GM21529 (cell line): ENCODE results near the gene MORC4.

Experiments used
- ATAC-seq: cut with Tn5 transposase; IDR thresholded peaks from one replicate; pipeline ENCODE4 v1.9.1; 2021; ENCODE audit not compliant: unreplicated experiment

Gene MORC4

DNA sequence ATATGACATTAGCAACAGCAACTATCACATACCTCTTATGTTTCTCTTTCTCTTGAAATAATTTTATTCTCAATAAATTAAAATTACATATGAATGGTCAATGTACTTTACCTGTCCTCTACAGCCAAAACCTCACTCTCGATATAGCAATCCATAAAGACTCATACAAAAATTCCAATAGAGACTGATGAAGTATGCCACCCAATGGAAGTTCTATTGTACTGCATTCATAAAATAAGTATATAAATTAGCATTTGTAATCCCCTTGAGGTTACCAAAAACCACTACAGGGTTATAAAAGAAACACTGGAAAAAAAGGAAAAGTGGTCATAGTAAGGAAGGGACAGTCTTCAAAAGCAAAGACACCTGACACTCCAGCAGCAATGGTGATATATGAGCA, 47.0 kb downstream of the MORC4 start:
- no peak for ATAC-seq

DNA sequence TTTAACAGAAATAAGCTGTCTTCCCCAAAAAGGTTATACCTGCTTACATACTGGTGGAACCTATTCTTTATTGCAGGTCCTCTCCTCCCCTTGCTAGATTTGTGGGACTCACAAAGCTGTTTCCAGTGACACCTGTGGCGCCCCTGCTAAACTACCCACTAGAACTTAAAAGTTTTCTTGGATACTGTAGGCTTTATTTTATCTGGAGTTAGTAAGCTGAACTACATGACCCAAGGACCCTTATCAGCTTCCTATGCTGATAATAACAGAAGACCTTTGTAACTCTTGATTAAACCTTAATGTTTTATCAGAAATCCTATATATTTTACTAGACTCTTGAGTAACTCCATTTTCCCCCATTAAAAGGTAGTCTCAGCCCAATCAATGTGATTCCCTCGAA, 47.5 kb downstream of the MORC4 start:
- no peak for ATAC-seq

DNA sequence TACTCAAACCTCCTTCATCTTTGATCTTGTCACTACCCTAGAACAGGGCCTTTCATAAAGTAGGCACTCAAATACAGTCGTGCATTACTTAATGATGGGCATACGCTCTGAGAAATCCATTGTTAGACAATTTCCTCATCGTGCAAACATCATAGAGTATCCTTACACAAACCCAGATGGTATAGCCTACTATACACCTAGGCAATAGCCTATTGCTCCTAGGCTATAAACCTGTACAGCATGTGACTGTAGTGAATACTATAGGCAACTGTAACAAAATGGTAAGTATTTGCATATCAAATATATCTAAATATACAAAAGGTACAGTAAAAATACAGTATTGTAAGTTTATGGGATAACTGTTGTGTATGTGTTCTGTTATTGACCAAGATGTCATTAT, 47.9 kb downstream of the MORC4 start:
- no peak for ATAC-seq

DNA sequence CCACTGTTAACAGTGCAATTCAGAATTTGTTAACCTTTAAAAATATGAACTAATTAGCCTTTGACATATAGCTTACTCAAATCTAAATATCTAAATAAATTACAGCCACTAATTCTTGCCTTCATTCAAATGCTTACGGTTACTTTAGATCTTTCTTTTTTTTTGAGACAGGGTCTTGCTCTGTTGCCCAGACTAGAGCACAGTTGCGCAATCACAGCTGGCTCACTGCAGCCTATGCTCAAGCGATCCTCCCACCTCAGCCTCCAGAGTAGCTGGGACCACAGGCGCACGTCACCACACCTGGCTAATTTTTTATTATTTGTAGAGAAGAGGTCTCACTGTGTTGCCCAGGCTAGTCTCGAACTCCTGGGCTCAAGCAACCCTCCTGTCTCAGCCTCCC, 48.8 kb downstream of the MORC4 start:
- ATAC-seq = no peak

DNA sequence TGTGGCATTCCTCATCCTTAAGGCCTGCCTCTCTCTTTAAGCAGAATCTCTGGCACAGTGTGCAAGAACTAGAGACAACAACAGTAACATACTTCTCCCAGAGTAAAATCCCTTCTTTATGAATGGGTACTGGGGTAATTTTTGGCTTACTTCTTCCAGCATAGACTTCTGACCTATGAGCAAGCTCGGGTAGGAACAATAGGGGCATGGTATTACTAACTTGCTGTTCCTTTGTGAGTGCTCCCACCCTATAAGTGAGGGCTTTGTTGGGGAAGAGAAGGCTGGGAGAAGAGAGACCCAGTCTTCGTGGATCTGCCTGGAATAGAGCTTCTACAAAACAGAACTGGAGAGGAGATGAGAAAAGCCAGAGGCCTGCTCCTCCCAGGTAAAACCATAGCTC, 49.6 kb downstream of the MORC4 start:
- ATAC-seq = no peak

DNA sequence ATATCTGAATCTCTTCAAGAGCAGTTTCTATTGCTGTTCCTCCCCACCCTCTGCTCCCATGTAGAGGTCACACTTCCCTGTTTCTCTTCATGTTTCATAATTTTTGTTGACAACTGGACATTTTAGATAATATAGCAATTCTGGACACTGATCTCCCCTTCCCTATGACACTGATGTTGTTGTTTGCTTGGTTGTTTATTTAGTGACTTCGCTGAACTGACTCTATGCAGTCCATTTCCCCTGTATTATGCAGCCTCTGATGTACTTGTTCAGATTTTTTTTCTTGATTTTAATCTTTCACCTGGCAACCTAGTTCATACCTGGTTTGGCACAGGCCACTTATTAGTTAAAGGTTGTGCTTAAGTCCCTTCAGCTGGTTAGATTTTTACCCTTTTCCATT, 50.6 kb downstream of the MORC4 start:
- ATAC-seq = no peak

DNA sequence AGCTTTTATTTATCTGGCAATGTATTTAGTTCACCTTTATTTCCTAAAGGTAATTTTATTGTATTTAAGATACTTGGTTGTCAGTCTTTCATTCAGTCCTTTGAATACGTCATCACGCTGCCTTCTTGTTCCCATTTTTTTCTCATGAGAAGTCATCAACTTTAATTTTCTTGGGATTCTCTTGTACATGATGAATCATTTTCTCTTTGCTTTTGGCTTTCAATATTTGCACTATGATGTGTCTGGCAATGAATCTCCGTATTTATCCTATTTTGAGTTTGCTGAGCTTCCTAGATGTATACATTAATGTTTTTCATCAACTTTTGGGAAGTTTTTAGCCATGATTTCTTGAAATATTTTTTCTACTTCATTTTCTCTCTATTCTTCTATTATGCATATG, 51.4 kb downstream of the MORC4 start:
- ATAC-seq = no peak

DNA sequence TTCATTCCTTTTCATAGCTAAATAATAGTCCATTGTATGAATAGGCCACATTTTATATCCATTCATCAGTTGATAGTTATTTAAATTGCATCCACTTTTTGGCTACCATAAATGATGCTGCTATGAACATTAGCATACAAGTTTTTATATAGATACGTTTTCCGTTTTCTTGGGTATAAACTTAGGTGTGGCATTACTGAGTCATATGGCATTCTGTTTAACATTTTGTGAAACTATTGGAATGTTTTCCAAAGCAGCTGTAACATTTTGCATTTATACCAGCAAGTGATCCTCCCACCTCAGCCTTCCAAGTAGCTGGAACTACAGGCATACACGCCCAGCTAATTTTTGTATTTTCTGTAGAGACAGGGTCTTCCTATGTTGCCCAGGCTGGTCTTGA, 53.5 kb downstream of the MORC4 start:
- no peak for ATAC-seq

DNA sequence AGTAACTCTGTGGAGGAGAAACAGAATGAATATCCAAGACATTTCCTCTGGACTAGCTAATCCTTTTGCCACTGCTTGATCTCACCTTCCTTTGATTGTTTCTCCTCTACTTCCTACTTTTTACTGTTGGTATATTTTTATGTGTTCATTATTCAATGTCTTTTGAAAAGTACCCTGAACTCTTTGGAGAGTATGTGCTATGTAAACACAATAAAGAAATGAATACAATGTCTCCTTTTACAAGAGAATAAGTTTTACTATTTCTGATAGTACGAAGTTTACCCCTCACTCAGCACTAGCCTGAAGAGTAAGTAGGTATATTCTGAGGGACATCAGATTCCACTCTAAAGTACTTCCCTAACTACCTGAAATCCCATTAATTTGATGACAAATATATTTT, 59.9 kb downstream of the MORC4 start:
- ATAC-seq = no peak

DNA sequence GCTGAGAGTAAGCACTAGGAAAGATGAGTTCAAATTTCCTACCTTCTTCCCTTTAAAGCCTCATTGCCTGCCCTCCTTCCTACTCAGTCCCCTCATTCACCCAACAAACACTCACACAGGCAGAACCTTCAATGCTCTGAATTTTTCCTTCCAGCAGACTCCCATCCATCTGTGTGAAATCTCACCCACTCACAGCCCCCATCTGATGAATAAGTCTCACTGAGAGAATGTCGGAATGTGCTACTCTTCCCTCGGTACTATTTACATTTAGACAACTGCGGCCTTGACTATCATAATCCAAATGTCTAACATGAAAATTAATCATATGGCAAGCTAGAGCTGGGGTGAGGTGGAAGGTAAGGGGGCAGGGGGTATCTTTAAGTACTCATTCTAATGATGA, 60.4 kb downstream of the MORC4 start:
- ATAC-seq = no peak

DNA sequence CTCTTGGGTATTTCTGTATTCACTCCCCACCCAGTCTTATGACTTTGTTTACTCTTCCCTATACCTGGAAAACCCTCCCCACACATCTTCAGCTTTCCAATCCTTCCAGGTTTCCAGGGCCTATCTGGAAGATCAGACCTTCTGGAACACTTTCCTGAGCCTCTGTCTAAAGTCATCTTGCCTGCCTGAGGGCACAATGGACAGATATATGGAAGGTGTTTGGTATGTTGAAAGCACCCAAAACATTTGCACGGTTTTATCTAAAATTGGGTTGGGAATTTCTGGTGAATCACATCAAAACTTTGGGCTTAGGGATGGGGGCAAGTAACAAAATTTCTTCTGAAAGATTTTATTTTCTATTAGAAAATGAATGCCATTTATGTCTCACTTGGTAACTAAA, 63.8 kb downstream of the MORC4 start:
- no peak for ATAC-seq

DNA sequence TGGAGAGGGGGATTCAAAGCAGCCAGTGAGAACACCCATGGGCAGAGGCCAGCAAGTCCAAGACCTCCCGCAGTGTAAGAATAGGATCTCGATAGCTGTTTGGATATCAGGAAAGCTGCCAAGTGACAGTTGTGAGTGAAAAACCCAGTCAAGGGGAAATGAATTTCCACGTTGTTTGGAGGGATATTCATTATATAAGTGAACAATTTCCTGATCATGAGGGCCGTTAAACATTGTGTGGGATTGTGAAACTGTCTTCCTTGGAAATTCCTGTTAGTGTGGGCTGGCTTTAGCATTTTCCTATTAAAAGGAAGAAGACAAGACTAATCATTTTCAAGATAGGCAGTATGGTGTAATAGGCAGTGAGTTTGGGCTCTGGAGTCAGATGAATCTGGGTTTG, 64.8 kb downstream of the MORC4 start:
- ATAC-seq = no peak

DNA sequence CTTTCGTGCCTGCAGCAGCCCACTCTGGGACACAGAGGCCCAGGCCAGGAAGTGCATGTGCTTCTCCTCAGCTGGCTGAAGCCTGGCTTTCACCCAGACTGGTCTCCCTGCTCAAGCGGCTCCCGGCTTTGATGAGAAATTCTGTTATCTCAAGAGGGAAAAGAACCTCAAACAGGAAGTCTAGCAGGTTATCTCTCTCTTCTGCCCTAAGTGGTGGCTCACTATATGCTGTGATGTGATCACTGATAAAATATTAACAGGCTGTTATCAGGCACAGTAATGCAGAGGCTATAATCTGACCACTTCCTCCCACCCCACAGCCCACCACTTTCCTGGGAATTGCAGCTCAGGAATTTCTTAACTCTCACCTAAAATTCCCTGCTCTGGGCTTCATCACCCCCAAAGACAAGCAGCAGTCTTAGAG, 66.5 kb downstream of the MORC4 start:
- ATAC-seq = no peak

DNA sequence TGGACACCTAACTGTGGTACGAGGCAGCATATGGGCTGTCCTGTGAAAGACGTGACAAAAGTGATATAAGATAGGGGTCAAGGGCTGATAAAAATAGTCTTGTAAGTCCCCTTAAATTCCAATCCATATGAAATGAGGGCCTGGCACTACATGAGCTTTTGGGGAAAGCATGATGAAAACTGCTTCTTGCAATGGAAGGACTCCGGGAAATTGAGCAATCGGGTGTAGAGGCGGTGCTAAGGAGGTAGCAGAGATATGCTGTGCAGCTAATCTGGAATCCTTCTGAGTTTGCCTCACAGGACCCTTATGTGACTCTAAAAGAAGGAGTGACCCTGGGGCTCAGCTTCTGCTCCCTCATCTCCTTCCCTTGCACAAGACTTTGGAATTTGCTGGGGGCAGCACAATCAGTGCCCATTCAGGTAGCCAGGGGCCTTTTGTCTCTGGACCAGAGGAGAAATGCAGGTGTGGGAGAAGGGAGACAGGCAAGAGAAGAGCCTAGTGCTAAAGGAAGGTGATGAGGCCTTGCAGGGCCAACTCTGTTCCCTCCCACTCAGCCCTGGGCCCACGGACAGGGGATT, 67.0 kb downstream of the MORC4 start:
- no peak for ATAC-seq

DNA sequence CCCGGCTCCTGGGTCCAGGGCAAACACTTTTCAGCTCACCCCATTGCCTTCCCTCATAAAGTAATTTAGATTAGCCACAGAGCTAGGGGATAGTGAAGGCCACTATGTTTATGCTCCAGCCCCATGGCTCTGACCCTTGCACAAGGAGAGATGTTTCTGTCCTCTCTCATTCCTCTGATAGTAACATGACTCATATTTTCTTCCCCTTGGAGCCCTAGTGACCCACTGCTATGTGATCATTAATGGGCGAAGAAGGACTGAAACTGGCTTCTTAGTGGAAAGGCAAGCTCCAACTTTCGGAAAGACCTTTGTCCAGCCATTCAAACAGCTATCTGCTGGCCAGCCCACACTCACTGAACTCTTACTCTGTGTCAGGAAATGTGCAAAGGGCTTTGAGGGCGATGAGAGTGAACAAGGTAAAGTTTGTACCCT, 67.5 kb downstream of the MORC4 start:
- no peak for ATAC-seq

DNA sequence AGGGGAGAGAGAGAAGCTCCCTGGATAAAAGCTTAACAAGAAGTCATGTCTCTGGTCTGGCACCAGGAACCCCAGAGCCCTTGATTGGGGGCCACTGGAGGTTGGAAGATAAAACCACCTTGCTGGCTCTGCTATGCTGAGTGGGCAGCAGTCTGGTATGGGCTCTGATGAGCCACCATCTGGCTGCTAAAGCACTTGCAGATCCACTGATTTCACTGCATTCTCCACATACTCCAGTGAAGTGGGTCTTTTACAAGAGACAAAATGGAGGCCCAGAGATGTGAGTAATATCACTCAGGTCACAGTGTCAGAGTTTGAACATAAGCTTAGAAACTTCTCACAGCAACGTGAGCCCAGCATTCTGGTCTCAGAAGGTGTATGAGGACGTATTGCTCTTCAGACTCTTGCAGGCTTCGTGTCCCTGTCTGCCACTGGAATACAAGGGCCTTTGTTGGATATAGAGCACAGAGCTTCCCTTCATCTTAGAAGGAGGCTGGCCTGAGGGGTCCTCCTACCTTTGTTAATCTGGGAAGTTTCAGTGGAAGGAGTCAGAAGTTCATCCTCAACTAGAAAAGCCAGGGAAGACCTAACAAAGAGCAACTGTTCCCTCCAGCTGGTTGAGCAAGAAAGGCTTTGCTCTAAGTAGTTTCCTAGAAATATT, 68.1 kb downstream of the MORC4 start:
- no peak for ATAC-seq

DNA sequence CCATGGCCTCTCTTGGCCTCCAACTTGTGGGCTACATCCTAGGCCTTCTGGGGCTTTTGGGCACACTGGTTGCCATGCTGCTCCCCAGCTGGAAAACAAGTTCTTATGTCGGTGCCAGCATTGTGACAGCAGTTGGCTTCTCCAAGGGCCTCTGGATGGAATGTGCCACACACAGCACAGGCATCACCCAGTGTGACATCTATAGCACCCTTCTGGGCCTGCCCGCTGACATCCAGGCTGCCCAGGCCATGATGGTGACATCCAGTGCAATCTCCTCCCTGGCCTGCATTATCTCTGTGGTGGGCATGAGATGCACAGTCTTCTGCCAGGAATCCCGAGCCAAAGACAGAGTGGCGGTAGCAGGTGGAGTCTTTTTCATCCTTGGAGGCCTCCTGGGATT, 71.8 kb downstream of the MORC4 start:
- ATAC-seq = no peak

DNA sequence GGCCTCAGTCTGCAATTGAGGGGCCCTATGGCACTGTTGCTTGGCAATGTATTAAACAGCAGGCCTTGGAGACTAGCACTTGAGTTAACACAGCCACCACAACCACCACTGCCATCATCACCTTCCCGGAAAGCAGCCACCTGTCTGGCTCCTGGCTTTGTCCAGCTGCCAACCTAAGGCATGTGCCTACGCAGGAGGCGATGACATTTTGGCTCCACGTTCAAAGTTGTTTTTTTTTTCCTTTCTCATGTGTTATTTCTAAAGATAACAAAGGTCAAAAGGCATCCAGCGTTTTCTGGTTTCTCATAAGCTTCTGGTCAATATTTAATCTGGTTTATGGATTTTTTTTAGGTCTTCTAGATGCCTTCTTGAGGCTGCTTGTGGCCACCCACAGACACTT, 72.3 kb downstream of the MORC4 start:
- ATAC-seq = no peak

DNA sequence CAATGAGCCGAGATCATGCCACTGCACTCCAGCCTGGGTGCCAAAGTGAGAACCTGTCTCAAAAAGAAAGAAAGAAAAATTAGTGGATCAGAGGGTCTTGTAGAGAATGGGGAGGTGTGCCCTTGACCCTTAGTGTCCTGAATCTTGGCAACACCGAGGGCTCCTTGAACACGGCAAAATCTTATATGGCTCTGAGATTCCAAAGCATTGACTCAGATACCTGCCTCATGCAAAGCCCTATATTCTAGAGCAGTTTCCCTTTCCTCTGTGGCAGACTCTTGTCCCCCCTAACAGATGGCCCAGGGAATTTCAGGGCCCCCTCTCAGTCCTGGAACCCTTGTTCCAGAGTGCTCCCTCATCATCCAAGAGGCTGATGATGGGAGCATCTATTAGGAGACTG, 73.0 kb downstream of the MORC4 start:
- no peak for ATAC-seq

DNA sequence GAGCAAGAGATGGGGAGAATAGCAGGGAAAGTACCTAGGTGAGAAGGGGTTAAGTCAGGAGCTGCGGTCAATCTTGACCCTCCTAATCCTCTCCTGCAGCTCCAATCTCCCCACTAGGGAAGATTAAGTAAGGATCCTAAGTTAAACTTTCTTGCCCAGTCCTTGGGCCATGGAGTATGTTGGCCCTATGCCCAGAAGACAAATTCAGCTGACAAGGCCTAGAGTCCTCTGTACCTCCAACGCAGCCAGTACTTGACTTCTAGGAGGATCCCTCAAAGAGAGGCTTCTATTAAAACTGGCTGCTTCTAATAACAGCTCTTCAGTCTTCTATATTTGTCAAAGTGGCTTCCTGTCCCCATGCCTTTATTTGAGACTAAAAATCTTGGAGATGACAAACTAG, 78.4 kb downstream of the MORC4 start:
- ATAC-seq = no peak

DNA sequence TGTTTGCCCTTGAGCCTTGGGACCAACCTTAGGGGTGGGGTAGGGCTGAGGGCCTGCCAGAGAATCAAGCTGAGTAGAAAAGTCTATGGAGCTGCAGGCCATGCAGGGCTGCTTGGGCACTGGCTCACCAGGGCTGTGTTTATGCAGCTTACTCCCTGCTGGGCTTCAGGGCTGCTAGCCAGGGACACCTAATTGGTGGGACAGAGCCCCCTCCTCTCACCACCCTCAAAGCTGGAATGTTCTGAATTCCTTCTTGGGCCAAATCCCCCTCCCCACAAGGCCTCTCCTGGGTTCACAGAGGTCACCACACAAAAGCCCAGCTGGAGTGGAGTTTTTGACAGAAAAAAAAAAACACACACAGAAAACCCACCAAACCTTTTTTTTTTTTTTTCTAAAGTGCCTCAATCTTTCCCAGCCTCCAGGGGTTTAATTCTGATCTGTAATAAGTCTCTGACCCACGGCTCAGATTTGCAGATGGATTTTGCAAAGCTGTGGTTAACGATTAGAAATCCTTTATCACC, 80.0 kb downstream of the MORC4 start, which contains the start of gene CLDN2:
TSS of gene CLDN2 (plus strand) at position 471 of the 521 bp plus-strand sequence. CDS start 7,827 bp downstream, outside the sequence.
- ATAC-seq = no peak

DNA sequence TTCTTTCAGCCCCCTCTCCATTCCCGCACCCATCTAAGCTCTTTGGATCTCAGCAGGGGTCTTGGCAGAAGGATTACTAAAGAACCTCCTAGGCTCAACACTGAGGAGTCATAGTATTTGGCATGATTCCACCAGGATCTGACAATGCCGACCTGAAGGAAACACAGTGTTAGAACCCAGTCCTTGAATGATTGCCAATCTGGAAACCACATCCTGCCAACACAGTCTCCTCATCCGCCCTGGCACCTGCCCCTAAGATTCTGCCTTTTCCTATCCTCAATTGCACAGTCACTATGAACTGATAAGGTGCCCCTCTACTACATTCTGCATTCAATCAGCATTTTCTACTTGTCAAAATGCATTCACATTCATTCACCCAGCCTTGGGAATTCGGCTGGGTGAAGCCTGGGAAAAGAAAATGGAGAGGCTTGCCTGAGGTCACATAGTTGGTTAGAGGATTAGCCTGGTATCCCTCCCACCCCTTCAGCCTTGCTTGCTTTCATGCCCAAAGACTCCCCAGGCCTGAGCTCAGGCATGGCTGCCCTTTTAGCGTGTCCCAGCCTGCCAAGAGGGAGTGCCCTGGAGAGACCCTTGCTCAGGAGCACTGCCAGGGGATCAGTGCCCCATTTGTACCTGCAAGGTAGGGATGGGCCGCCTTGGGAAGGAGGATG, 82.0 kb downstream of the MORC4 start:
- ATAC-seq = no peak
